GM12874 (cell line): ENCODE results near the gene ANKRD50.

Source experiments
- TF ChIP-seq, protein P1 (sequence below): IDR thresholded peaks from 2 replicates; pipeline ENCODE4 v1.5.1; 2011; ENCODE audit warnings: low read depth, mild to moderate bottlenecking, control low read depth, low read length, moderate library complexity; ENCODE audit not compliant: insufficient read depth

The ANKRD50 gene

GRCh38 chr4:124743711-124744110, 31.2 kb upstream of the ANKRD50 start:
- TF ChIP-seq, protein P1, sequence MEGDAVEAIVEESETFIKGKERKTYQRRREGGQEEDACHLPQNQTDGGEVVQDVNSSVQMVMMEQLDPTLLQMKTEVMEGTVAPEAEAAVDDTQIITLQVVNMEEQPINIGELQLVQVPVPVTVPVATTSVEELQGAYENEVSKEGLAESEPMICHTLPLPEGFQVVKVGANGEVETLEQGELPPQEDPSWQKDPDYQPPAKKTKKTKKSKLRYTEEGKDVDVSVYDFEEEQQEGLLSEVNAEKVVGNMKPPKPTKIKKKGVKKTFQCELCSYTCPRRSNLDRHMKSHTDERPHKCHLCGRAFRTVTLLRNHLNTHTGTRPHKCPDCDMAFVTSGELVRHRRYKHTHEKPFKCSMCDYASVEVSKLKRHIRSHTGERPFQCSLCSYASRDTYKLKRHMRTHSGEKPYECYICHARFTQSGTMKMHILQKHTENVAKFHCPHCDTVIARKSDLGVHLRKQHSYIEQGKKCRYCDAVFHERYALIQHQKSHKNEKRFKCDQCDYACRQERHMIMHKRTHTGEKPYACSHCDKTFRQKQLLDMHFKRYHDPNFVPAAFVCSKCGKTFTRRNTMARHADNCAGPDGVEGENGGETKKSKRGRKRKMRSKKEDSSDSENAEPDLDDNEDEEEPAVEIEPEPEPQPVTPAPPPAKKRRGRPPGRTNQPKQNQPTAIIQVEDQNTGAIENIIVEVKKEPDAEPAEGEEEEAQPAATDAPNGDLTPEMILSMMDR = no peak

- TF ChIP-seq, protein P1 = no peak
These were observed 28.0 kb upstream of the ANKRD50 start for GRCh38 chr4:124740501-124740900.

DNA sequence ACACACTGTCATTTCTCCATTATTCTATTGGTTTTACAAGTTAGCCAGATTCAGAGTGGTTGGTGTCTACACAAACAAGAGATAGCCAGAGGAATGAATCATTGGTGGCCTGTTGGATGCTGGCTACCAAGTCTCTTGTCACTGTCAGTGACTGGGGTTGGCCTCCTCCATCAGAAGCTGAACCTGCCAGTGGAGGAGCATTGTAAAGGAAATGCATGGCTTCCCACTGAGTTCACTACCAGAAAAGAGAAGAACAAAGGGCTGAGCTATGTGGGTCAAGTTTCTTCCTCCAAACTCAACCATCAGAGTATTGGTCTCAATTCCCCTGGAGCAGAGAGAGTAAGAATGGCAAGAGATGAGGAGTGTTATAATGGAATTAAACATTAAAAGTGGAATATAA, 26.5 kb upstream of the ANKRD50 start:
- TF ChIP-seq, protein P1 = no peak

DNA sequence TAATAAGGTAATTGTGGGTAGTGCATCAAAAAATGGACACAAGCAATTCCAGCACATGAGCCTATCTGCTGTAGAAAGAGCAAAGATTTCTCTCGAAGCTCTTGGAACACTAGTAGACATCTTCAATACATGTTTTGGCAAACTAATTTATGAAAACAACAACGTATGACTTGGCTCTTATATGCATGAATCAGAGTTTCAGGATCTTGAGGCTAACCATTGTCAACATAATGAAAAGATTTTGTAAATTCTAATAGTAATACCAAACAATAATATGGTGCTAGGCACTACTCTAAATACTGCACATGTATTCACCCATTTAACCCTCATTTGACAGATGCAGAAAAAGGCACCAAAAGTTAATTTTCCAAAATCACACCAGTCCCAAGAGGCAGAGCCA, 25.1 kb upstream of the ANKRD50 start:
- TF ChIP-seq, protein P1 = no peak

- TF ChIP-seq, protein P1 = no peak
These were observed 24.0 kb upstream of the ANKRD50 start for GRCh38 chr4:124736526-124736925.

DNA sequence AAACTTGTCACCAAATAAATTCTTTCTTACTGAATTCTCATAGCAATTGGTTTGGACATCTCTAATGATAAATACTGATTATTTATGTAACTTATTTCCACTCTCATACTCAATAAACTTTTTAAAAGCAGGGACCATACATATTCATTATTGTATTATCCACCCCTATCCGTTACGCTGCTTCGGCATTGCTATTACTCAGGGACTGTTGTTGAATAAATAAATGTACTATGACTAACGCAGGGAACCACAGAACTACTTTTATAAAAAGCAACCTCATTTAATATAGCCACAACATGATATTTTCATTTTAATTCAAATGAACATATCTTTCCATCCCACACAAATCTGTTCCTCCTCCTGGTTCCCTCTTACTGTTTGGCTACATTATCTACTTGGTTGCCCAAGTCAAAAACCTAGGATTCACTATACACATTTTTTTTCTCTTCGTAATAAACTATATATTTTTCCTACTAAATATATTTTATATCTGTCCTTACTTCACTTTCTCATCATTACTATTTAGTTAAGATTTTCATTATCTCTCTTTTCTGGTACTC, 14.9 kb upstream of the ANKRD50 start:
- TF ChIP-seq, protein P1 = no peak

DNA sequence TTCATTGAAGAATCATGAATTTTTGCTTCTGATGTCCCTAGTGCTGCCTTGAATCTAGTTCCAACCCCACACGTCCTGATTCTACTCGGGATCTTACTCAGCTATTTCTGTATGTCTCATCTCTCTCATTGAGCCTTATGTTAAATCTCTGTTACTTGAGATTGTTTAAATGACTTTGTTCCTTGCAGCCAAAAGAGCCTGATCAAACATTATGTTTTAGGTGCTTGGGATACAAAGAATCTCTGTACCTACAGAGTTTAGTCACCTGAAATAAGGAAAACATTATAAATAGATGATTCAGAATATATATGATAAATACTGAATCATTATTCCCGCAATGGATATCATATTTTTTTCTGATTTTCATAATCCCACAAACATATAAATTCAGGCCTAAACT, 13.7 kb upstream of the ANKRD50 start:
- TF ChIP-seq, protein P1 = no peak
